HepG2 (cell line): ENCODE measurements around the gene ABHD4. TPM values are rescaled to one million over a fixed set of nuclear protein-coding genes. Genes with fewer than 3 reads are reported as not detected.

Experiments used
- ATAC-seq: fragments of 200-7000 bp; cut with Tn5 transposase; 3 replicates; pipeline ENCODE4 v1.9.1; 2020; ENCODE audit warnings: mild to moderate bottlenecking, moderate library complexity
- BruUV-seq: library from RNA; stranded (reverse); fragments of 400-500 nt; replicated peaks from 2 replicates; lab custom pipeline; 2021; lab: Mats Ljungman, UMichigan
- CTCF ChIA-PET: fragments of 300-600 bp; formaldehyde crosslinking; extraction: SDS; loops from one replicate; lab custom pipeline; 2021; ENCODE audit warnings: low total read pairs, inconsistent platforms, low intra/inter-chr PET ratio; lab: Yijun Ruan, JAX
- POLR2A ChIA-PET: fragments of 350-600 bp; sonication (Branson Sonifier 250); formaldehyde crosslinking; loops from one replicate; lab custom pipeline; 2020; ENCODE audit warnings: antibody characterized with exemption, inconsistent platforms; lab: Yijun Ruan, JAX
- DNase-seq: peaks from one replicate; pipeline ENCODE4 v3.0.0-alpha.2; 2015; ENCODE audit warnings: low spot score
- FAIRE-seq: peaks from 3 replicates; lab custom pipeline; 2011; peaks lifted over from hg19 to GRCh38; lab: Jason Lieb, UNC
- H2AFZ ChIP-seq: one replicate; pipeline ENCODE4 v1.6.1; 2011; ENCODE audit warnings: low read length, inconsistent platforms
- H3K27ac ChIP-seq: fragments of 300-600 bp; 3 replicates; pipeline ENCODE4 v1.8.0; 2011; ENCODE audit warnings: mixed run types, mild to moderate bottlenecking, mixed read lengths, low read length, inconsistent platforms; ENCODE audit not compliant: insufficient read depth; ENCODE audit errors: extremely low read length
- H3K27me3 ChIP-seq, 2 experiments: fragments of 200-600 bp in 1 of 2; 2 replicates in 1 of 2; 3 replicates in 1 of 2; pipeline versions ENCODE4 v1.6.0 to v1.8.0; 2011; ENCODE audit warnings: low read length in 2 of 2, mild to moderate bottlenecking in 2 of 2, moderate library complexity in 2 of 2, inconsistent platforms in 1 of 2; ENCODE audit not compliant: insufficient read depth in 2 of 2, control insufficient read depth in 1 of 2
- H3K36me3 ChIP-seq, 2 experiments: fragments of 200-600 bp in 1 of 2; replicated peaks in 1 of 2; 2 replicates in 1 of 2; 3 replicates in 1 of 2; pipeline versions ENCODE4 v1.5.1 to v1.8.0; 2011; ENCODE audit warnings: low read length in 2 of 2, inconsistent platforms in 1 of 2; ENCODE audit not compliant: insufficient read depth in 2 of 2, control insufficient read depth in 1 of 2
- H3K4me1 ChIP-seq: 2 replicates; pipeline ENCODE4 v1.5.1; 2012; ENCODE audit warnings: low read length, inconsistent platforms; ENCODE audit not compliant: insufficient read depth
- H3K4me2 ChIP-seq: 2 replicates; pipeline ENCODE4 v1.6.0; 2011; ENCODE audit warnings: low read depth, low read length, inconsistent platforms
- H3K4me3 ChIP-seq, 3 experiments: fragments of 200-600 bp in 1 of 3; sonication (generic), shearing (Covaris generic) in 1 of 3; replicated peaks in 1 of 3; 2 replicates each; pipeline ENCODE4 v1.5.1; 2011 to 2016; ENCODE audit warnings: low read length in 3 of 3, inconsistent platforms in 2 of 3, low read depth in 2 of 3, mild to moderate bottlenecking in 2 of 3, control low read depth in 1 of 3, mixed read lengths in 1 of 3; ENCODE audit not compliant: insufficient read depth in 1 of 3
- H3K79me2 ChIP-seq: one replicate; pipeline ENCODE4 v1.6.1; 2011; ENCODE audit warnings: low read length, inconsistent platforms; ENCODE audit not compliant: insufficient read depth
- H3K9ac ChIP-seq: 2 replicates; pipeline ENCODE4 v1.6.0; 2011; ENCODE audit warnings: mild to moderate bottlenecking, low read depth, low read length, inconsistent platforms; ENCODE audit not compliant: insufficient read depth
- H3K9me3 ChIP-seq: 2 replicates; pipeline ENCODE4 v1.5.1; 2012; ENCODE audit warnings: mild to moderate bottlenecking, low read length
- H4K20me1 ChIP-seq: 2 replicates; pipeline ENCODE4 v1.6.0; 2011; ENCODE audit warnings: inconsistent platforms, mild to moderate bottlenecking, low read length, moderate library complexity; ENCODE audit not compliant: insufficient read depth
- ARNT ChIP-seq: fragments of 450-650 bp; IDR thresholded peaks from 2 replicates; pipeline ENCODE4 v1.6.1; 2017
- CENPX ChIP-seq: sonication (generic); formaldehyde crosslinking; IDR thresholded peaks from 2 replicates; pipeline ENCODE4 v1.9.0; 2021; ENCODE audit warnings: mild to moderate bottlenecking, missing genetic modification reagents, moderate library complexity
- CREB1 ChIP-seq, 2 experiments: fragments of 450-650 bp in 1 of 2; IDR thresholded peaks; 2 replicates each; pipeline ENCODE4 v1.6.1; 2016 to 2017; ENCODE audit warnings: control low read depth in 1 of 2, mild to moderate bottlenecking in 1 of 2, missing compliant biosample characterization in 1 of 2, missing genetic modification characterization in 1 of 2
- FOXP1 ChIP-seq, 2 experiments: fragments of 450-650 bp in 1 of 2; IDR thresholded peaks; 2 replicates each; pipeline ENCODE4 v1.6.1; 2017 to 2018; ENCODE audit warnings: antibody characterized with exemption in 1 of 2
- HOXA9 ChIP-seq: sonication (generic); formaldehyde crosslinking; IDR thresholded peaks from 2 replicates; pipeline ENCODE4 v1.8.1; 2022; ENCODE audit warnings: missing genetic modification reagents, mild to moderate bottlenecking, moderate library complexity, borderline replicate concordance
- MXD4 ChIP-seq: IDR thresholded peaks from 2 replicates; pipeline ENCODE4 v1.6.1; 2016; ENCODE audit warnings: mild to moderate bottlenecking, missing biosample characterization, missing genetic modification reagents
- NAIF1 ChIP-seq: sonication (generic); formaldehyde crosslinking; IDR thresholded peaks from 2 replicates; pipeline ENCODE4 v1.5.0; 2020; ENCODE audit warnings: mild to moderate bottlenecking, missing genetic modification reagents, borderline replicate concordance
- NR2F6 ChIP-seq, 2 experiments: IDR thresholded peaks; 2 replicates each; pipeline ENCODE4 v1.6.1; 2016; ENCODE audit warnings: antibody characterized with exemption in 1 of 2, mild to moderate bottlenecking in 1 of 2
- RARA ChIP-seq: IDR thresholded peaks from 2 replicates; pipeline ENCODE4 v1.6.1; 2016; ENCODE audit warnings: missing genetic modification reagents, missing compliant biosample characterization
- RXRB ChIP-seq: IDR thresholded peaks from 2 replicates; pipeline ENCODE4 v1.6.1; 2016; ENCODE audit warnings: borderline replicate concordance, missing genetic modification reagents, missing compliant biosample characterization
- STAG1 ChIP-seq: sonication (generic); formaldehyde crosslinking; IDR thresholded peaks from 2 replicates; pipeline ENCODE4 v1.4.0; 2020; ENCODE audit warnings: missing genetic modification reagents
- TEAD3 ChIP-seq: optimal IDR thresholded peaks from 2 replicates; pipeline ENCODE3; 2016; ENCODE audit warnings: borderline replicate concordance
- U2AF2 ChIP-seq: fragments of 200-400 bp; formaldehyde crosslinking; IDR thresholded peaks from 2 replicates; pipeline ENCODE4 v1.6.1; 2017; ENCODE audit warnings: low read depth, mild to moderate bottlenecking, low read length
- ZFP36L2 ChIP-seq: sonication (generic); formaldehyde crosslinking; IDR thresholded peaks from 2 replicates; pipeline ENCODE4 v1.4.0; 2020; ENCODE audit warnings: missing genetic modification reagents
- ZNF138 ChIP-seq: sonication (generic); formaldehyde crosslinking; IDR thresholded peaks from 2 replicates; pipeline ENCODE4 v1.5.0; 2020; ENCODE audit warnings: mild to moderate bottlenecking, low read depth, missing genetic modification reagents
- WGBS: methylation state at CpG from one replicate; pipeline ENCODE4 v1.1.6; 2017; ENCODE audit warnings: low lambda C conversion rate; 5-methylcytosine and 5-hydroxymethylcytosine counted together
- in situ Hi-C: cut with HindIII; loops from 2 replicates; pipeline ENCODE4 v1.10.0; 2017; ENCODE audit warnings: low pct_unique_long_range_greater_than_20kb; ENCODE audit not compliant: extremely low pct_ligation_motif_present
- intact Hi-C: fragments of 100-400 bp; cut with micrococcal nuclease; formaldehyde crosslinking; loops from one replicate; pipeline ENCODE4 v1.10.0; 2022; ENCODE audit not compliant: unreplicated experiment
- polyA plus RNA-seq, 8 experiments: library from polyadenylated mRNA; depleted of rRNA in 3 of 8; stranded (reverse) in 7 of 8; unstranded in 1 of 8; fragments of >200 nt; fragmentation: Illumina TruSeq in 4 of 8; extraction: Trizol in 4 of 8; gene quantifications; 2 replicates each; pipeline versions ENCODE4 v1.2.1 to v1.2.3, GENCODE V29; 2011 to 2016; ENCODE audit warnings: low read depth in 4 of 8, missing spikeins in 1 of 8, mixed read lengths in 1 of 8; ENCODE audit not compliant: insufficient read depth in 1 of 8
- total RNA-seq, 5 experiments: library from RNA; depleted of rRNA; stranded (reverse); fragments of >200 nt; fragmentation: Illumina TruSeq; extraction: Trizol; gene quantifications; 2 replicates each; pipeline ENCODE4 v1.2.3, GENCODE V29; 2016; ENCODE audit warnings: low read depth in 1 of 5
- TF ChIP-seq, protein P1 (sequence below): IDR thresholded peaks from 2 replicates; pipeline ENCODE4 v1.6.1; 2012; ENCODE audit warnings: inconsistent platforms
- TF ChIP-seq, protein P2 (sequence below): sonication (generic); formaldehyde crosslinking; IDR thresholded peaks from 2 replicates; pipeline ENCODE4 v1.8.0; 2022; ENCODE audit warnings: missing genetic modification reagents, low read depth, mild to moderate bottlenecking, borderline replicate concordance
- TF ChIP-seq, protein P3 (sequence below): sonication (generic); formaldehyde crosslinking; conservative IDR thresholded peaks from 2 replicates; pipeline ENCODE4 v1.4.0; 2020; ENCODE audit warnings: missing genetic modification reagents

The ABHD4 gene
- total and polyA plus RNA-seq, 2 of the 13 experiments (the other 11 are each of a cell fraction or from before 2014, with no cell fraction given) = 16.1 to 47.5 TPM

DNA sequence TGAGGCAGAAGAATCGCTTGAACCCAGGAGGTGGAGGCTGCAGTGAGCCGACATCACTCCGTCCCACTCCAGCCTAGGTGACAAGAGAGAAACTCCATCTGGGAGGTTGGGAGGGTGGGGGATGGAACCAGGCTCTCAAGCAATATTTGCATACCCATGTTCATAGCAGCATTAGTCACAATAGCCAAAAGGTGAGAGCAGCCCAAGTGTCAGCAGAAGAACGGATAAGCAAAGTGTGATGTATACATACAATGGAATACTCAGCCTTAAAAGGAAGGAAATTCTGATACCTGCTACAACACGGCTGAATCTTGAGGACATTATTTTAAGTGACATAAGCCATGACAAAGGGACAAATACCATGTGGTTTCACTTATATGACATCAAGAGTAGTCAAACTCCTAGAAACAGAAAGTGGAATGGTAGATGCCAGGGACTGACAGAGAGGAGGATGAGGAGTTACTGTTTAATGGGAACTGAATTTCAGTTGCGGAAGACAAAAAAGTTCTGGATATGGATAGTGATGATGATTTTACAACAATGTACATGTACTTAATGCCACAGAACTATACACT lies 20.7 kb upstream of the ABHD4 start:
- Histone ChIP-seq H3K4me2 (no peak overlapping the region), H3K27ac (no peak overlapping the region), H3K36me3 (peaks cover 17 to 31% of the 10 kb centered on the region in 2 experiments), H3K27me3 (no peaks in the 10 kb centered on the region), H4K20me1 (peaks cover 3% of the 10 kb centered on the region), H3K79me2 (peaks cover 44% of the 10 kb centered on the region), H3K9ac (no peak overlapping the region), H2AFZ (no peak overlapping the region), H3K4me1 (peaks cover 24% of the 10 kb centered on the region), H3K9me3 (no peaks in the 10 kb centered on the region), H3K4me3 (no peak overlapping the region)
- intact Hi-C loops (no loop called here), in situ Hi-C loops (loop anchor here (25.0 kb wide), 1 partner anchor 1535 kb away; the partner anchor contains the start of genes DCAF11 and NRL)
- ChIA-PET CTCF (no interaction called here), POLR2A (no interaction called here)
- TF ChIP-seq CENPX (CRISPR knock-in tag) (no peak), U2AF2 (no peak), NAIF1 (CRISPR knock-in tag) (no peak), CREB1 (IDR thresholded peaks at IDR 0.05) (no peak), CREB1 (CRISPR knock-in tag; IDR thresholded peaks at IDR 0.05) (no peak), FOXP1 (IDR thresholded peaks at IDR 0.05) (no peak), FOXP1 (CRISPR knock-in tag; IDR thresholded peaks at IDR 0.05) (no peak), ZFP36L2 (CRISPR knock-in tag) (no peak), HOXA9 (CRISPR knock-in tag) (no peak), RXRB (no peak), ZNF138 (CRISPR knock-in tag) (no peak), ARNT (no peak), NR2F6 (IDR thresholded peaks at IDR 0.05) (no peak), NR2F6 (CRISPR knock-in tag; IDR thresholded peaks at IDR 0.05) (no peak), STAG1 (CRISPR knock-in tag) (no peak), RARA (CRISPR knock-in tag) (no peak), TEAD3 (no peak), MXD4 (no peak)
- TF ChIP-seq, protein P1, sequence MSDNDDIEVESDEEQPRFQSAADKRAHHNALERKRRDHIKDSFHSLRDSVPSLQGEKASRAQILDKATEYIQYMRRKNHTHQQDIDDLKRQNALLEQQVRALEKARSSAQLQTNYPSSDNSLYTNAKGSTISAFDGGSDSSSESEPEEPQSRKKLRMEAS = no peak
- TF ChIP-seq, protein P2, sequence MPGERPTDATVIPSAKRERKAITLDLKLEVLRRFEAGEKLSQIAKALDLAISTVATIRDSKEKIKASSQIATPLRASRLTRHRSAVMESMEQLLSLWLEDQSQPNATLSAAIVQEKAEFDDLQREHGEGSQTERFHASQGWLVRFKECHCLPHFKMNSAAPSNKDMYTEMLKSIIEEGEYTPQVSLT (CRISPR knock-in tag) = no peak
- TF ChIP-seq, protein P3, sequence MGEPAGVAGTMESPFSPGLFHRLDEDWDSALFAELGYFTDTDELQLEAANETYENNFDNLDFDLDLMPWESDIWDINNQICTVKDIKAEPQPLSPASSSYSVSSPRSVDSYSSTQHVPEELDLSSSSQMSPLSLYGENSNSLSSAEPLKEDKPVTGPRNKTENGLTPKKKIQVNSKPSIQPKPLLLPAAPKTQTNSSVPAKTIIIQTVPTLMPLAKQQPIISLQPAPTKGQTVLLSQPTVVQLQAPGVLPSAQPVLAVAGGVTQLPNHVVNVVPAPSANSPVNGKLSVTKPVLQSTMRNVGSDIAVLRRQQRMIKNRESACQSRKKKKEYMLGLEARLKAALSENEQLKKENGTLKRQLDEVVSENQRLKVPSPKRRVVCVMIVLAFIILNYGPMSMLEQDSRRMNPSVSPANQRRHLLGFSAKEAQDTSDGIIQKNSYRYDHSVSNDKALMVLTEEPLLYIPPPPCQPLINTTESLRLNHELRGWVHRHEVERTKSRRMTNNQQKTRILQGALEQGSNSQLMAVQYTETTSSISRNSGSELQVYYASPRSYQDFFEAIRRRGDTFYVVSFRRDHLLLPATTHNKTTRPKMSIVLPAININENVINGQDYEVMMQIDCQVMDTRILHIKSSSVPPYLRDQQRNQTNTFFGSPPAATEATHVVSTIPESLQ (CRISPR knock-in tag) = no peak
- no peak for ATAC-seq
- 82% methylated on average over 6 of the region's 6 CpGs for WGBS
- no peak for DNase-seq
- BruUV-seq = no TSS peak
- FAIRE-seq = no peak
